BE2C (cell line): ENCODE measurements around the gene LRRC9. TPM values are rescaled to one million over a fixed set of nuclear protein-coding genes. Genes with fewer than 3 reads are reported as not detected.
A peak's percentile ranks its signal among the peaks of the same experiment; 100 is the strongest.

Experiments
- DNase-seq: peaks from one replicate; pipeline ENCODE4 v3.0.0-alpha.2; 2020
- H3K27me3 ChIP-seq: fragments of 250-450 bp; sonication (Bioruptor Pico); 2 replicates; pipeline ENCODE4 v1.5.1; 2020; ENCODE audit warnings: mild to moderate bottlenecking
- H3K36me3 ChIP-seq: fragments of 250-450 bp; sonication (Bioruptor Pico); 2 replicates; pipeline ENCODE4 v1.5.1; 2020; ENCODE audit warnings: mild to moderate bottlenecking
- H3K4me1 ChIP-seq: fragments of 250-450 bp; sonication (Bioruptor Pico); 2 replicates; pipeline ENCODE4 v1.5.1; 2020
- H3K4me3 ChIP-seq: 2 replicates; pipeline ENCODE4 v1.5.1; 2011; ENCODE audit warnings: low read depth, low read length
- H3K9me3 ChIP-seq: fragments of 250-450 bp; sonication (Bioruptor Pico); 2 replicates; pipeline ENCODE4 v1.5.1; 2020
- polyA plus RNA-seq: library from polyadenylated mRNA; unstranded; fragments of >200 nt; gene quantifications from one replicate; pipeline ENCODE4 v1.2.1, GENCODE V29; 2012; ENCODE audit warnings: low read depth, missing spikeins; ENCODE audit not compliant: insufficient read length, insufficient read depth
- TF ChIP-seq, protein P1 (sequence below): IDR thresholded peaks from 2 replicates; pipeline ENCODE4 v1.5.1; 2012; ENCODE audit warnings: mild to moderate bottlenecking, low read depth, low read length

The LRRC9 gene
- polyA plus RNA-seq = not detected

DNA sequence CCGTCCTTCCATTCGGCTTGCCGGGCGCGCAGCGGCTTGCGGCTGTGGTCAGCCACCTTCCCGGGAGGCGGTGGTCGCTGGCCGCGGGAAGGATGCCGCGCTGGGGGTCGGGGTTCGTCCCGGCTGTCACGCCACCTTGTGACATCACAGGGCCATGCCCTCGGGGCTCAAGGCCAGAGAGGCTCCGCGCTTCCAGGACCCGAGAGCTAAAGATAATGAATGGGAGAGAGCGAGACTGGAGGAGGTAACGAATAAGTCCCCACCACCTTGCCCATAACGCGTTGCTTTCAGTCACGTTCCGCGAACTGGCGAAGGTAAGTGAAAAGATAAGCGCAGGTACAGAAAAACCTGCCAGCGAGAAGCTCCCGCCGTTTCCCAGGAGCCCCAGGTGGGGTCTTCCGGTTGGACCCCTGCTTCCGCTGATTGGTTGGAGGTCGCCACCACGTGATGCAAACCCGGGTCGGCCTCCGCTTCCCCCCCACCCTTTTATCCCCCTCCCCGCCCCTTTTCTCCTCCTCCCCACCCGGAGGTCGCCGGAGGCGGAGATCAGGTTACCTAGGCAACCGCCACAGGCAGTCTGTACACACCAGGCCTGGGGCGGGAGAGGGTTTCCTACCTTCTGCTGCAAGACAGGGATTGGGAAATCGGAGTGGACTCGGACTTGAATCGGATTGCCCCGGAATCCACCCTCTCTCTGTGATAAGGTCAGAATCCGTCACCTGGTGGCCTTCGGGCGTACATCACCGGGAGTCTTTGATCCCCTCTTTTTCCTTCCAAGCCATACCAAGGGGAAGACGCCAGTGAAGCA, at the start of gene LRRC9:
TSS of gene LRRC9 (plus strand) at position 575 of the 808 bp plus-strand sequence.
- DNase-seq = peak; percentile 74
- H3K27me3 ChIP-seq = peaks cover 9% of the 10 kb centered on the region; the same call in 1 of the 2 replicates
- peak within 1 kb of the TSS; percentile 70 for H3K4me3 ChIP-seq

DNA sequence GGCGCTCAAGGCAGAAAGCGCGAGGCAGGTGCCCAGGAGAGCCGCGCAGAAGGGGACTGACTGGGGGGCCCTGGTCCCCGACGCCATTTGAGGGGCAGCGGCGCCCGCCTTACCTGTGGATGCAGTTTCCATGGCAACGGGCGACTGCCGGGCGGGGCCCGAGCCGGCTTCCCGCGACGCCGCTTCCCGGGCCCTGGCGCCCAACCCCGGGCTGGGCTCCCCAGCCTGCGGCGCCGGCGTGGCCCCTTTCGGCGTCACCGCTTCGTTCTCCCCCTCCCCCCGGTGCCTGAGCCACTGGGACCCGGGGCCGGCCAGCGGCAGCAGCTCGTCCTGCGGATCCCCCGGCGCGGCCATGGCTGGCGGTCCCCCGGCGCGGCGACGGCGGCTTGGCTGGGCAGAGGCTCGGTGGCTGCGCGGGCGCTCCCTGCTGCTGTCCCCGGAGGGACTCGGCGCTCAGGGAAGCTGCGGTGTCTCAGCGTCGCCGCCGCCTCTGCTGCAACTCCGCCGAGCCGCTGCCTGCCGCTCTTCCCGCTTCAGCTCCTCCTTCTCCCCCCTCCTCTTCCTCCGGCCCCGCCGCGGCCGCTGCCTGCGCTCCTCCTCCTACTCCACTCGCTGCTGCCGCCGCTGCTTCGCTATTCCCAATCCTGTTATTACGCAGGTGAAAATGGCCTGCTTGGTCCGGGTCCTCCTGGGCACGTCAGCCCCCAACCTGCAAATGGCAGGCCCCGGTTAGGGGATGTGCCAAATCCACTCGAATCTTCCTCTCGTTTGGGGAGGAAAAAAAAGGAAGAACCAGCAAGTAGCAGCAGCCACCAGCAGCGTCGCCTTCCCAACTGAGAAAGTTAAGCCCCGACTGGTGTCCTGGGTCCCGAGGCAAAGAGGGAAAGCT, 49.4 kb upstream of the LRRC9 start, which contains the start of gene RTN1:
TSS of gene RTN1 (minus strand) at position 500 of the 889 bp plus-strand sequence. CDS start at position 354, 146 bp downstream.
- DNase-seq = peak; percentile 54
- TF ChIP-seq, protein P1, sequence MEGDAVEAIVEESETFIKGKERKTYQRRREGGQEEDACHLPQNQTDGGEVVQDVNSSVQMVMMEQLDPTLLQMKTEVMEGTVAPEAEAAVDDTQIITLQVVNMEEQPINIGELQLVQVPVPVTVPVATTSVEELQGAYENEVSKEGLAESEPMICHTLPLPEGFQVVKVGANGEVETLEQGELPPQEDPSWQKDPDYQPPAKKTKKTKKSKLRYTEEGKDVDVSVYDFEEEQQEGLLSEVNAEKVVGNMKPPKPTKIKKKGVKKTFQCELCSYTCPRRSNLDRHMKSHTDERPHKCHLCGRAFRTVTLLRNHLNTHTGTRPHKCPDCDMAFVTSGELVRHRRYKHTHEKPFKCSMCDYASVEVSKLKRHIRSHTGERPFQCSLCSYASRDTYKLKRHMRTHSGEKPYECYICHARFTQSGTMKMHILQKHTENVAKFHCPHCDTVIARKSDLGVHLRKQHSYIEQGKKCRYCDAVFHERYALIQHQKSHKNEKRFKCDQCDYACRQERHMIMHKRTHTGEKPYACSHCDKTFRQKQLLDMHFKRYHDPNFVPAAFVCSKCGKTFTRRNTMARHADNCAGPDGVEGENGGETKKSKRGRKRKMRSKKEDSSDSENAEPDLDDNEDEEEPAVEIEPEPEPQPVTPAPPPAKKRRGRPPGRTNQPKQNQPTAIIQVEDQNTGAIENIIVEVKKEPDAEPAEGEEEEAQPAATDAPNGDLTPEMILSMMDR = no peak
- H3K27me3 ChIP-seq = peaks cover 49% of the 10 kb centered on the region

More for the DNA sequence above, at the start of gene LRRC9:
- TF ChIP-seq, protein P1 = no peak
- no peaks in the 10 kb centered on the region for H3K9me3 ChIP-seq
- H3K36me3 ChIP-seq = no peaks in the 10 kb centered on the region
- no peaks in the 10 kb centered on the region for H3K4me1 ChIP-seq

DNA sequence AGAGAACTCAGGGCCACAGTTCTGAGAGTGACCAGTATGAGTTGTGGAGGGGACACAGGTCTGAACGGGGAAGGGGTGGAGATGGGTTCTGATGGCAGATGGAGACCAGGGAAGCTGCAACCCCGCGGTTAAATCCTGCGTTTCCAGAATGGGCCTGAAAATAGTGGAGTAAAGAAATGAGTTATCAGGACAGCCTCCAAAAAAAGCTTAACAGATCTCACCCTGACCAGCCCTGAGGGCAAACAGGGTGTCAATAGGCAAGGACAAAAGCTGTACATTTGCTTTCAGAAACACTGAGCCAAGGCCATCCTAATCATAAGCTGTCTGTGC, 48.8 kb upstream of the LRRC9 start:
- no peaks in the 10 kb centered on the region for H3K9me3 ChIP-seq
- H3K36me3 ChIP-seq = no peaks in the 10 kb centered on the region
- DNase-seq = no peak
- H3K4me3 ChIP-seq = peak overlapping the region; percentile 41; the same call in 1 of the 2 replicates
- H3K4me1 ChIP-seq = no peaks in the 10 kb centered on the region
- H3K27me3 ChIP-seq = peaks cover 49% of the 10 kb centered on the region
- TF ChIP-seq, protein P1 = no peak

More for the DNA sequence above, 49.4 kb upstream of the LRRC9 start, which contains the start of gene RTN1:
- Histone ChIP-seq H3K9me3 (no peaks in the 10 kb centered on the region), H3K4me1 (no peaks in the 10 kb centered on the region), H3K4me3 (peak within 1 kb of the TSS; percentile 41), H3K36me3 (no peaks in the 10 kb centered on the region)

DNA sequence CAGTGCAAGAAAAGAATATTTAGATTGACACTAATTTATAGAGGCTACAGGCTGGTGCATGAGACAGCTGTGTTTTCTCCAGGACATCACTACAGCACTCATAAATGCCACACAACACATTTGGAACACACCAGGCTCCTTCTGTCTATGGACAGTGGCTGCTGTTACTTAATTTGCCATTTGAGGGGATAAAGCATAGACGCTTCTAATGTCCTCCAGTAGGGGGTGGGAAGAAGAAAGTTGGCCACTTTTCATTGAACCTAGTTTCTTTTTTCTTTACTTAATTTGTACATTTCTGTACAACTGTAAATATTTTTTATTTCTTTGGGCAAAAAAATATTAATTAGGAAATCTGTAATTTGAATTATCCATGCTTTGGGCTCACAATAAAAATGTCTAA, 37.0 kb upstream of the LRRC9 start:
- Histone ChIP-seq H3K4me3 (no peak overlapping the region), H3K9me3 (no peaks in the 10 kb centered on the region), H3K36me3 (no peaks in the 10 kb centered on the region), H3K27me3 (no peaks in the 10 kb centered on the region), H3K4me1 (no peaks in the 10 kb centered on the region)
- TF ChIP-seq, protein P1 = peak; percentile 47
- DNase-seq = no peak

DNA sequence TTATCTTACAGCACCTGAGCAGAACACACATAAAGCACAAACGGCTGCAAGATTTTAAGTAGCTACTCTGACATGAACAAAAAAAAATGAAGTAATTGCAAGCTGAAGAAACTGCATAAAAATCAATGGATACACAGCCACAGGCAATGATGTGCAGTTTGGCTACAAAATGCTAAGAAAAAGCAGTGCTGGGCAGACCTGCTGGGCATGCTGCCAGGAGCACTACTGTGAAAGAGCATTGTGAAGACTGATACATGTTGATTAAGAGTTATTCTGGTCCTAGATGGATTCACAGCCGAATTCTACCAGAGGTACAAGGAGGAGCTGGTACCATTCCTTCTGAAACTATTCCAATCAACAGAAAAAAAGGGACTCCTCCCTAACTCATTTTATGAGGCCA, 29.3 kb upstream of the LRRC9 start:
- Histone ChIP-seq H3K9me3 (no peaks in the 10 kb centered on the region), H3K36me3 (no peaks in the 10 kb centered on the region), H3K4me3 (no peak overlapping the region), H3K27me3 (no peaks in the 10 kb centered on the region), H3K4me1 (no peaks in the 10 kb centered on the region)
- TF ChIP-seq, protein P1 = no peak
- DNase-seq = no peak
